Occipital lobe (tissue), 2 donors: ENCODE measurements around the gene ABCD1. TPM values are rescaled to one million over a fixed set of nuclear protein-coding genes. Genes with fewer than 3 reads are reported as not detected.

Source experiments
- DNase-seq: peaks from one replicate; lab custom pipeline; 2025; lab: John Stamatoyannopoulos, UW
- total RNA-seq: library from RNA; depleted of rRNA; stranded (reverse); fragments of >200 nt; gene quantifications from one replicate; pipeline ENCODE4 v1.2.3, GENCODE V29; 2014

Gene ABCD1
- total RNA-seq, 1 donor from 2014 or later: 5.0 TPM

DNA sequence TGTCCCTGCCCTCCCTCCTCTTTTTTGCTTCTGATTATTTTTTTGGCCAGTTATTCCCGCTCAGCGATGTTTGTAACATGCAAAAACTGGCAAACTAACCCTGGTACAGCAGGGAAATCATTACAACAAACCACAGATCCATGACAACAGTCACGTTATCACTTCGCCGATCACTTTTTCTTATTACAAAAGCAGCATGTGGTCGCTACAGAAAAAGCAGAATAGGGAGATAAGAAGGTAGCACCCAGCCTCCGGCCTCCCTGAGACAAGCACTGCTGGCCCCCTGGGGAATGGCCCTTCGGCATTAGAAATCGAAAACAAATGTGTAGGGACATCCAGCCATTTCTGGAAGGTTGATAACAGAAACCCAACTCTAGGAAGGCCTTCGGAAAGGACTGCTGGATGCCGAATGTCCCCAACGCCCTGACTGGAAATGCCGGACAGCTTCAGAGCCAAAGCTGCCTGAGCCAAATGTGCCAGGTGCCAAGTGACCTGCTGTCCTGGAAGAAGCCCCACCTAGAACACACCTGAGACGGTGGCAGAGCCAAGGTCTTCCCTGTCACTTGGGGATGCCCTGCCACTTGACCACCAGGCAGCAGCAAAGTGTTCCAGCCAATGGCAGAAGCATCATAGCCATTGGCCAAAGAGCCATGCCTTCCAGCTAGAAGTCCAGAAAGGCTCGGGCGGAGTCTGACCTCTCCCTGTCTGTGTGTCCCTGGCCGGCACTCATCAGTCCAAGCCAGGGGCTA, 66.6 kb downstream of the ABCD1 start:
- no peak for DNase-seq

DNA sequence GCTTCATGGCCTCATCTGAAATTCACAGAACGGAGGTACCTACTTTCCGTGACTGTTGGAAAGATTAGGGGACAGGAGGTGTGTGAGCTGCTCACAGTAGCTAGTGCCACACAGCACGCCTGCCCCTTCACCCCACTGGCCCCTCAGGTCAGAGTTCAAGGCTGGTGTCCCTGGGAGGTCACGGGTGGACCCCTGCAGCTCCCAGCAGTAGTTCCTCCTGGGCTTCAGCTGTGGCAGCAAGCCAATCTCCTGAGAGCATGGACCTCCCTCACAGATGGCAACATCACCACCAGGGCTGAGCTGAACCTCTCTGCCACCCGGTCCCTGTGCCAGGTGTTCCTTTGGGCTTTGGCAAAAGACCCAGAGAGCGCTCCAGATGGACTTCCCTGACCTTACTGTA, 67.7 kb downstream of the ABCD1 start:
- DNase-seq: no peak

DNA sequence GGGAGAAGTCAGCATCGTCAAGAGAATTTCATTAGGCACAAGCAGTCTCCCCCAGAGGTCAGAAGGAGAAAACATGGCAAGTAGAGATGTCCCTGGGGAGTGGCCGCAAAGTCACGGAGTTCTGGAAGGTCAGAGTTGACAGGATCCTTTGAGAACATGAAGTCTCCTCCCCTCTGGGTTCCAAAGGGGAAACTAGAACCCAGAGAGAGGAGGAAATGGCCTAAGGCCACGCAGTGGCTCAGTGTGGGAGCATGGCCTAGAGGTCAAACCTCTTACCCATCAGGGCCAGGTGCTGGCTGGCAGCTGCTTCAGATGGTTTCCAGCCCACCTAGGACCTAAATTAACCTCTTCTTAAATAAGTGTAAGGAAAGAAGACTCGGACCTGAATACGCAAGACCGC, 68.6 kb downstream of the ABCD1 start:
- DNase-seq: no peak

Other genes with a start within 250 kb of the ABCD1 start
- 1.9 TPM for gene BGN, start 229.9 kb upstream of the ABCD1 start, total RNA-seq
- gene ATP2B3, start 207.2 kb upstream of the ABCD1 start, total RNA-seq: 7.2 TPM
- 17.3 TPM for gene CCNQ, start 125.7 kb upstream of the ABCD1 start, total RNA-seq
- gene DUSP9, start 77.7 kb upstream of the ABCD1 start, total RNA-seq: 1.7 TPM
- gene PNCK, start 51.0 kb upstream of the ABCD1 start, total RNA-seq: 27.5 TPM
- gene SLC6A8, start 36.9 kb upstream of the ABCD1 start, total RNA-seq: 11.4 TPM
- gene BCAP31, start 469 bp upstream of the ABCD1 start, total RNA-seq: 60.2 TPM
- gene PLXNB3, start 39.4 kb downstream of the ABCD1 start, total RNA-seq: 0.47 TPM
- 0.16 TPM for gene SRPK3, start 56.2 kb downstream of the ABCD1 start, total RNA-seq
- 29.0 TPM for gene IDH3G, start 69.5 kb downstream of the ABCD1 start, total RNA-seq
- gene SSR4, start 69.8 kb downstream of the ABCD1 start, total RNA-seq: 78.9 TPM
- gene PDZD4, start 105.7 kb downstream of the ABCD1 start, total RNA-seq: 148 TPM
- gene L1CAM, start 161.3 kb downstream of the ABCD1 start, total RNA-seq: 98.1 TPM
- gene AVPR2, start 179.8 kb downstream of the ABCD1 start, total RNA-seq: not detected
- gene ARHGAP4, start 201.4 kb downstream of the ABCD1 start, total RNA-seq: 6.6 TPM
- 17.6 TPM for gene NAA10, start 210.2 kb downstream of the ABCD1 start, total RNA-seq
- gene RENBP, start 219.8 kb downstream of the ABCD1 start, total RNA-seq: 2.8 TPM
- 12.6 TPM for gene HCFC1, start 247.0 kb downstream of the ABCD1 start, total RNA-seq
- 2.7 TPM for gene TMEM187, start 247.9 kb downstream of the ABCD1 start, total RNA-seq